HCT116 (cell line): Measurements from ENCODE around the gene SPRR1A. TPM values are rescaled to one million over a fixed set of nuclear protein-coding genes. Genes with fewer than 3 reads are reported as not detected.

Experiments used
- ATAC-seq: fragments of 200-7000 bp; cut with Tn5 transposase; 2 replicates; pipeline ENCODE4 v1.9.1; 2020; ENCODE audit warnings: mild to moderate bottlenecking, moderate library complexity
- BruUV-seq: library from RNA; stranded (reverse); fragments of 400-500 nt; replicated peaks from 2 replicates; lab custom pipeline; 2021; lab: Mats Ljungman, UMichigan
- CTCF ChIA-PET: fragments of 300-600 bp; sonication (Branson Sonifier 250); formaldehyde crosslinking; loops from one replicate; lab custom pipeline; 2021; ENCODE audit warnings: antibody characterized with exemption; lab: Charles Lee
- POLR2A ChIA-PET: fragments of 300-600, 350-600 bp; sonication (Branson Sonifier 250); formaldehyde crosslinking; loops from one replicate; lab custom pipeline; 2021; ENCODE audit warnings: antibody characterized with exemption; lab: Charles Lee
- RAD21 ChIA-PET, 2 experiments: fragments of 300-600 bp; sonication (Branson Sonifier 250); formaldehyde crosslinking; loops; one replicate each; lab custom pipeline; 2023; ENCODE audit warnings: low total read pairs in 2 of 2; ENCODE audit not compliant: uncharacterized antibody in 2 of 2, unreplicated experiment in 2 of 2, low non-redundant PET in 1 of 2; lab: Charles Lee
- DNase-seq: peaks from one replicate; pipeline ENCODE4 v3.0.0-alpha.2; 2010; ENCODE audit warnings: low read depth, low spot score
- H2AFZ ChIP-seq: fragments of 200-600 bp; shearing (Covaris generic), sonication (generic); 2 replicates; pipeline ENCODE4 v1.6.1; 2017; ENCODE audit warnings: low read depth, mixed run types, mixed read lengths, antibody characterized with exemption, low read length; ENCODE audit not compliant: poor library complexity, severe bottlenecking
- H3K27ac ChIP-seq: 2 replicates; pipeline ENCODE4 v1.5.1; 2012; ENCODE audit warnings: low read depth, low read length
- H3K27me3 ChIP-seq: fragments of 200-600 bp; sonication (generic); 2 replicates; pipeline ENCODE4 v1.6.1; 2016; ENCODE audit warnings: mixed run types, low read length, mixed read lengths; ENCODE audit not compliant: insufficient read depth
- H3K36me3 ChIP-seq, 2 experiments: fragments of 200-500 bp in 1 of 2; fragments of 200-600 bp in 1 of 2; sonication (Bioruptor generic) in 1 of 2; sonication (generic) in 1 of 2; 2 replicates each; pipeline versions ENCODE4 v1.5.1 to v1.6.1; 2014 to 2016; ENCODE audit warnings: low read length in 2 of 2, inconsistent platforms in 1 of 2, mixed read lengths in 1 of 2, mixed run types in 1 of 2; ENCODE audit not compliant: insufficient read depth in 2 of 2, control insufficient read depth in 1 of 2
- H3K4me1 ChIP-seq, 2 experiments: fragments of 200-600 bp in 1 of 2; sonication (generic) in 1 of 2; 2 replicates each; pipeline versions ENCODE4 v1.5.1 to v1.6.1; 2012 to 2017; ENCODE audit warnings: low read length in 2 of 2, inconsistent platforms in 1 of 2, mild to moderate bottlenecking in 1 of 2, mixed read lengths in 1 of 2, mixed run types in 1 of 2, moderate library complexity in 1 of 2; ENCODE audit not compliant: insufficient read depth in 2 of 2, control insufficient read depth in 1 of 2
- H3K4me2 ChIP-seq: fragments of 200-600 bp; sonication (generic); 2 replicates; pipeline ENCODE4 v1.6.1; 2017; ENCODE audit warnings: mixed run types, low read length, mixed read lengths
- H3K4me3 ChIP-seq, 2 experiments: fragments of 200-600 bp in 1 of 2; sonication (generic) in 1 of 2; replicated peaks in 1 of 2; 2 replicates each; pipeline ENCODE4 v1.5.1; 2011 to 2016; ENCODE audit warnings: low read length in 2 of 2, control low read depth in 1 of 2, low read depth in 1 of 2, mild to moderate bottlenecking in 1 of 2, mixed read lengths in 1 of 2, mixed run types in 1 of 2
- H3K79me2 ChIP-seq: fragments of 200-600 bp; sonication (generic); 2 replicates; pipeline ENCODE4 v1.6.1; 2017; ENCODE audit warnings: mild to moderate bottlenecking, mixed run types, low read length, moderate library complexity, mixed read lengths; ENCODE audit not compliant: insufficient read depth
- H3K9ac ChIP-seq: fragments of 200-600 bp; sonication (generic); 2 replicates; pipeline ENCODE4 v1.6.1; 2016; ENCODE audit warnings: low read length, mixed read lengths
- H3K9me2 ChIP-seq: fragments of 200-600 bp; sonication (generic), shearing (Covaris generic); 2 replicates; pipeline ENCODE4 v1.6.1; 2017; ENCODE audit warnings: mixed run types, mild to moderate bottlenecking, moderate library complexity; ENCODE audit not compliant: insufficient read depth
- H3K9me3 ChIP-seq, 2 experiments: fragments of 200-500 bp in 1 of 2; fragments of 200-600 bp in 1 of 2; sonication (Bioruptor generic) in 1 of 2; sonication (generic) in 1 of 2; 2 replicates each; pipeline ENCODE4 v1.6.1; 2014 to 2017; ENCODE audit warnings: low read length in 2 of 2, mixed read lengths in 2 of 2, inconsistent platforms in 1 of 2, low read depth in 1 of 2, mild to moderate bottlenecking in 1 of 2, mixed run types in 1 of 2, moderate library complexity in 1 of 2; ENCODE audit not compliant: control insufficient read depth in 1 of 2, insufficient read depth in 1 of 2
- H4K20me1 ChIP-seq: fragments of 200-600 bp; sonication (generic), shearing (Covaris generic); 2 replicates; pipeline ENCODE4 v1.6.1; 2017; ENCODE audit warnings: mixed run types, mild to moderate bottlenecking, moderate library complexity; ENCODE audit not compliant: insufficient read depth
- CBX3 ChIP-seq: IDR thresholded peaks from 2 replicates; pipeline ENCODE4 v1.6.1; 2012; ENCODE audit warnings: low read depth
- EGR1 ChIP-seq: IDR thresholded peaks from 2 replicates; pipeline ENCODE4 v1.6.1; 2012; ENCODE audit warnings: low read depth
- EZH2 ChIP-seq: fragments of 200-600 bp; sonication (generic); IDR thresholded peaks from 2 replicates; pipeline ENCODE4 v1.6.1; 2017; ENCODE audit warnings: antibody characterized with exemption, mixed run types
- EZH2phosphoT487 ChIP-seq: fragments of 200-600 bp; IDR thresholded peaks from 2 replicates; pipeline ENCODE4 v1.6.1; 2018; ENCODE audit warnings: antibody characterized with exemption, borderline replicate concordance
- FOSL1 ChIP-seq: IDR thresholded peaks from 2 replicates; pipeline ENCODE4 v1.6.1; 2012; ENCODE audit warnings: low read depth
- POLR2AphosphoS5 ChIP-seq: IDR thresholded peaks from 2 replicates; pipeline ENCODE4 v1.6.1; 2011; ENCODE audit warnings: mild to moderate bottlenecking, low read depth, low read length, moderate library complexity
- RAD21 ChIP-seq: IDR thresholded peaks from 2 replicates; pipeline ENCODE4 v1.6.1; 2012; ENCODE audit warnings: low read depth, mild to moderate bottlenecking
- SP1 ChIP-seq: IDR thresholded peaks from 2 replicates; pipeline ENCODE4 v1.6.1; 2012; ENCODE audit warnings: low read depth
- SRF ChIP-seq: IDR thresholded peaks from 2 replicates; pipeline ENCODE4 v1.6.1; 2012; ENCODE audit warnings: low read depth
- YY1 ChIP-seq: IDR thresholded peaks from 2 replicates; pipeline ENCODE4 v1.6.1; 2011; ENCODE audit warnings: low read length, low read depth, moderate library complexity, mild to moderate bottlenecking; ENCODE audit not compliant: insufficient replicate concordance; ENCODE audit errors: extremely low read depth
- ZNF274 ChIP-seq: fragments of 200-500 bp; sonication (Bioruptor generic); IDR thresholded peaks from 2 replicates; pipeline ENCODE4 v1.6.1; 2014; ENCODE audit warnings: mild to moderate bottlenecking, low read depth, low read length, inconsistent platforms
- intact Hi-C: fragments of 100-400 bp; cut with micrococcal nuclease; formaldehyde crosslinking; loops from 2 replicates; pipeline ENCODE4 v1.10.0; 2022
- total RNA-seq: library from RNA; stranded (reverse); gene quantifications from one replicate; pipeline ENCODE4 v1.2.1, GENCODE V29; 2021; ENCODE audit not compliant: unreplicated experiment
- TF ChIP-seq, protein P1 (sequence below): IDR thresholded peaks from 2 replicates; pipeline ENCODE4 v1.6.1; 2012
- TF ChIP-seq, protein P2 (sequence below): IDR thresholded peaks from 2 replicates; pipeline ENCODE4 v1.6.1; 2012
- TF ChIP-seq, protein P3 (sequence below): IDR thresholded peaks from 2 replicates; pipeline ENCODE4 v1.6.1; 2012; ENCODE audit warnings: low read depth
- TF ChIP-seq, protein P4 (sequence below): IDR thresholded peaks from 2 replicates; pipeline ENCODE4 v1.6.1; 2011; ENCODE audit warnings: mild to moderate bottlenecking, low read length, moderate library complexity; ENCODE audit not compliant: insufficient replicate concordance; ENCODE audit errors: extremely low read depth

SPRR1A gene
- total RNA-seq, 1 experiment from 2014 or later: not detected

DNA sequence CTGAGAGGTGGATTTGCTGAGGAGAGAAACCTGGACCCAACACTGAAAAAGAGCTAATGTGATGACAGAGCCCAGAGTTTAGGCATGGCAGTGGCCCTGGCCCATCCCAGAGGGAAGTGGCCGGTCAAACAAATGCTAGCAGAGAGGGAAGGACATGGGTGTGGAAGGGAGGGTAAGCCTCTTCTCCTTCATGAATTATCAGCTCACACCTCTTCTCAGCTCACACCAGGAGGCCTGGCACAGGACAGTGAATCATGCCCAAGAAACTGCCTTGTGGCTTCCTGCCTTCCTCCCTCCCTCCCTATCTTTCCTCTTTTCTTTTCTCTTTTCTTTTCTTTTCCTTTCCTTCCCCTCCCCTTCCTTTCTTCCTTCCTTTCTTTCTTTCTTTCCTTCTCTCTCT lies 16.4 kb downstream of the SPRR1A start:
- Histone ChIP-seq H3K4me1 (peaks cover 0 to 10% of the 10 kb centered on the region in 2 experiments; a peak in 1 of 4 replicates), H3K36me3 (no peaks in the 10 kb centered on the region), H3K27me3 (peaks cover 23% of the 10 kb centered on the region; the same call in 1 of the 2 replicates), H3K9ac (no peak overlapping the region), H3K9me2 (no peaks in the 10 kb centered on the region), H3K27ac (no peak overlapping the region), H3K9me3 (no peaks in the 10 kb centered on the region), H4K20me1 (no peaks in the 10 kb centered on the region), H2AFZ (no peak overlapping the region), H3K79me2 (no peaks in the 10 kb centered on the region), H3K4me3 (no peak overlapping the region), H3K4me2 (no peak overlapping the region)
- DNase-seq: no peak
- no TSS peak for BruUV-seq
- intact Hi-C loops: no loop called here
- TF ChIP-seq POLR2AphosphoS5 (no peak), RAD21 (no peak), EGR1 (no peak), CBX3 (no peak), YY1 (no peak), FOSL1 (no peak), EZH2 (no peak), SRF (no peak)
- TF ChIP-seq, protein P1, sequence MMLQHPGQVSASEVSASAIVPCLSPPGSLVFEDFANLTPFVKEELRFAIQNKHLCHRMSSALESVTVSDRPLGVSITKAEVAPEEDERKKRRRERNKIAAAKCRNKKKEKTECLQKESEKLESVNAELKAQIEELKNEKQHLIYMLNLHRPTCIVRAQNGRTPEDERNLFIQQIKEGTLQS: no peak
- ChIA-PET CTCF (no interaction called here), RAD21 (interaction anchor here in 1 of 2 experiments (0.7 kb wide), 1 partner anchor 57 kb away, joined by 12 read pairs; no protein-coding TSS in a partner anchor), POLR2A (no interaction called here)
- no peak for ATAC-seq

DNA sequence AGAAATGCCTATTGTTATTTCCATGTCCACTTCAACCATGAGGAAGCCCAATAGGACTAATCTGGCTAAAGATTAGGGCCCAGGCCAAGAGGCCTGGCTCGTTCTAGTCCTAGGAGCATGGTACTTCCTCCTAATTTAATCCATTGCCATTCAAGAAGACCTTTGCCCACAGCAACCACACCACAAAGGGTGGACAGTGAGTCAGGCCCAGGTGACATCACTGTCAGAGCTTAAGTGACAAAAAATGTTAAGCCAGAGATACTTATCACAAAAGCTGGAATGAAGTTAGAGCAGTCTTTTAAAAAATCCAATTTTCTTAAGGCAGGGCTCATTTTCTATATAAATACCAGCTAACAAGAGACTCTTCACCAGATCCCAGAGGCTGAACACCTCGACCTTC lies 17.5 kb downstream of the SPRR1A start, which contains the start of gene SPRR3:
Gene SPRR3, plus strand, starts transcription at position 368 of the 400 bp plus-strand sequence. CDS start 1,272 bp downstream, outside the sequence.
- POLR2A ChIA-PET: no interaction called here
- ATAC-seq: no peak
- no peaks in the 10 kb centered on the region for H3K9me2 ChIP-seq
- no peaks in the 10 kb centered on the region for H3K79me2 ChIP-seq
- no peak within 1 kb of the TSS for H3K9ac ChIP-seq
- H3K9me3 ChIP-seq: no peaks in the 10 kb centered on the region
- intact Hi-C loops: no loop called here
- no peak within 1 kb of the TSS for H2AFZ ChIP-seq
- H3K27me3 ChIP-seq: peaks cover 22% of the 10 kb centered on the region; the same call in 1 of the 2 replicates
- no peak for DNase-seq
- no peaks in the 10 kb centered on the region for H3K36me3 ChIP-seq
- no peak within 1 kb of the TSS for H3K4me2 ChIP-seq
- RAD21 ChIA-PET: no interaction called here
- BruUV-seq: no TSS peak
- H3K27ac ChIP-seq: no peak within 1 kb of the TSS
- no peaks in the 10 kb centered on the region for H4K20me1 ChIP-seq
- no peak within 1 kb of the TSS for H3K4me3 ChIP-seq
- CTCF ChIA-PET: no interaction called here
- peaks cover 0 to 10% of the 10 kb centered on the region in 2 experiments; a peak in 1 of 4 replicates for H3K4me1 ChIP-seq
- no peak for TF ChIP-seq CBX3
- TF ChIP-seq FOSL1: no peak
- TF ChIP-seq, protein P2, sequence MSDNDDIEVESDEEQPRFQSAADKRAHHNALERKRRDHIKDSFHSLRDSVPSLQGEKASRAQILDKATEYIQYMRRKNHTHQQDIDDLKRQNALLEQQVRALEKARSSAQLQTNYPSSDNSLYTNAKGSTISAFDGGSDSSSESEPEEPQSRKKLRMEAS: no peak
- no peak for TF ChIP-seq EZH2phosphoT487
- TF ChIP-seq, protein P3, sequence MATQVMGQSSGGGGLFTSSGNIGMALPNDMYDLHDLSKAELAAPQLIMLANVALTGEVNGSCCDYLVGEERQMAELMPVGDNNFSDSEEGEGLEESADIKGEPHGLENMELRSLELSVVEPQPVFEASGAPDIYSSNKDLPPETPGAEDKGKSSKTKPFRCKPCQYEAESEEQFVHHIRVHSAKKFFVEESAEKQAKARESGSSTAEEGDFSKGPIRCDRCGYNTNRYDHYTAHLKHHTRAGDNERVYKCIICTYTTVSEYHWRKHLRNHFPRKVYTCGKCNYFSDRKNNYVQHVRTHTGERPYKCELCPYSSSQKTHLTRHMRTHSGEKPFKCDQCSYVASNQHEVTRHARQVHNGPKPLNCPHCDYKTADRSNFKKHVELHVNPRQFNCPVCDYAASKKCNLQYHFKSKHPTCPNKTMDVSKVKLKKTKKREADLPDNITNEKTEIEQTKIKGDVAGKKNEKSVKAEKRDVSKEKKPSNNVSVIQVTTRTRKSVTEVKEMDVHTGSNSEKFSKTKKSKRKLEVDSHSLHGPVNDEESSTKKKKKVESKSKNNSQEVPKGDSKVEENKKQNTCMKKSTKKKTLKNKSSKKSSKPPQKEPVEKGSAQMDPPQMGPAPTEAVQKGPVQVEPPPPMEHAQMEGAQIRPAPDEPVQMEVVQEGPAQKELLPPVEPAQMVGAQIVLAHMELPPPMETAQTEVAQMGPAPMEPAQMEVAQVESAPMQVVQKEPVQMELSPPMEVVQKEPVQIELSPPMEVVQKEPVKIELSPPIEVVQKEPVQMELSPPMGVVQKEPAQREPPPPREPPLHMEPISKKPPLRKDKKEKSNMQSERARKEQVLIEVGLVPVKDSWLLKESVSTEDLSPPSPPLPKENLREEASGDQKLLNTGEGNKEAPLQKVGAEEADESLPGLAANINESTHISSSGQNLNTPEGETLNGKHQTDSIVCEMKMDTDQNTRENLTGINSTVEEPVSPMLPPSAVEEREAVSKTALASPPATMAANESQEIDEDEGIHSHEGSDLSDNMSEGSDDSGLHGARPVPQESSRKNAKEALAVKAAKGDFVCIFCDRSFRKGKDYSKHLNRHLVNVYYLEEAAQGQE: no peak
- no peak for TF ChIP-seq EGR1
- no peak for TF ChIP-seq ZNF274
- TF ChIP-seq, protein P4, sequence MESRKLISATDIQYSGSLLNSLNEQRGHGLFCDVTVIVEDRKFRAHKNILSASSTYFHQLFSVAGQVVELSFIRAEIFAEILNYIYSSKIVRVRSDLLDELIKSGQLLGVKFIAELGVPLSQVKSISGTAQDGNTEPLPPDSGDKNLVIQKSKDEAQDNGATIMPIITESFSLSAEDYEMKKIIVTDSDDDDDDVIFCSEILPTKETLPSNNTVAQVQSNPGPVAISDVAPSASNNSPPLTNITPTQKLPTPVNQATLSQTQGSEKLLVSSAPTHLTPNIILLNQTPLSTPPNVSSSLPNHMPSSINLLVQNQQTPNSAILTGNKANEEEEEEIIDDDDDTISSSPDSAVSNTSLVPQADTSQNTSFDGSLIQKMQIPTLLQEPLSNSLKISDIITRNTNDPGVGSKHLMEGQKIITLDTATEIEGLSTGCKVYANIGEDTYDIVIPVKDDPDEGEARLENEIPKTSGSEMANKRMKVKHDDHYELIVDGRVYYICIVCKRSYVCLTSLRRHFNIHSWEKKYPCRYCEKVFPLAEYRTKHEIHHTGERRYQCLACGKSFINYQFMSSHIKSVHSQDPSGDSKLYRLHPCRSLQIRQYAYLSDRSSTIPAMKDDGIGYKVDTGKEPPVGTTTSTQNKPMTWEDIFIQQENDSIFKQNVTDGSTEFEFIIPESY: no peak
- no peak for TF ChIP-seq SP1
- no peak for TF ChIP-seq RAD21
